Stimulated activated CD8-positive, alpha-beta memory T cell treated with anti-CD3 and anti-CD28 coated beads, Interleukin-12 subunit alpha, Interleukin-12 subunit beta, amount 100 ng/mL, for 1 hour (primary cell): ENCODE results near the gene CISD1.

Experiments used
- DNase-seq: peaks from one replicate; pipeline ENCODE4 v3.0.0-alpha.2; 2020; ENCODE audit warnings: low read depth

The CISD1 gene

DNA sequence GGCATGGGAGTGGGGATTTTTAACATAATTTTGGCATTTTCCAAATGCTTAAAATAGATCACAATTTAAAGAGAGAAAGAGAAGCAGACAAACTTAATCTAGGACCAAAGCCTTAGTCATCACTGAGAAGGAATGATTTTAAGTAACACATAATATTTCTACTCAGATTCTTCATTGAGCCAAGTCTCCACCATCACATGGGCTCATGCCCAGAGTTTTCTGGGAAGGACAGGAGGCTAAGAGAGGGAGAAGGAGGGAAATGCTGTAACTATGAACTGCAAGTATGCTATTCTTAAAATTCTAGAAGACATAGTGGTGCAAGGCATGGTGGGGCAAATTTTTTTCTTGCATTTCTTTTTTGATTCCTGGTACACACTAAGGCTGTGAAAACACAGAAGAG lies 42.1 kb downstream of the CISD1 start:
- no peak for DNase-seq

GRCh38 chr10:58316874-58317273 lies 47.9 kb downstream of the CISD1 start:
- DNase-seq, result no peak

DNA sequence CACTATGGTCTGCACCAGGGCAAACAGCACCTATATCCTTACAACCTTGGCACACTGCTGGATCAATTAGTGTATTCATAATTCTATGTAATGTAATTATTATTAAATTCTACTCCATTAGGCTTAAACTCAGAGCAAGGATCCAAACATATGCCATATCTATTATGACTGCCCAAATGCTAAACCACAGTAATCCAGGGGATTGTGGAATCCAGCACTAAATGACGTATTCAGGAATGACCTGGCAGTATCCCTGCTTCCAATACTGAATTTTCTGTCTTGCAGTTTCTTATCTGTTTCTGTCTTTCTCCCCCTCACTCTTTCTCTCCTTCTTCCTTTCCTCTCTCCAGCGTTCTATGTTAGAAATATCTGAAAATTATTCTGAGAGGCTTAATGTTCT lies 49.4 kb downstream of the CISD1 start:
- no peak for DNase-seq

- DNase-seq, result no peak
These were observed 50.6 kb downstream of the CISD1 start for GRCh38 chr10:58319599-58319998.

- no peak for DNase-seq
These were observed 51.5 kb downstream of the CISD1 start for GRCh38 chr10:58320351-58321049.

GRCh38 chr10:58322072-58322834 lies 53.3 kb downstream of the CISD1 start:
- DNase-seq, result no peak

- DNase-seq, result no peak
These were observed 53.9 kb downstream of the CISD1 start for GRCh38 chr10:58322835-58323209.

DNA sequence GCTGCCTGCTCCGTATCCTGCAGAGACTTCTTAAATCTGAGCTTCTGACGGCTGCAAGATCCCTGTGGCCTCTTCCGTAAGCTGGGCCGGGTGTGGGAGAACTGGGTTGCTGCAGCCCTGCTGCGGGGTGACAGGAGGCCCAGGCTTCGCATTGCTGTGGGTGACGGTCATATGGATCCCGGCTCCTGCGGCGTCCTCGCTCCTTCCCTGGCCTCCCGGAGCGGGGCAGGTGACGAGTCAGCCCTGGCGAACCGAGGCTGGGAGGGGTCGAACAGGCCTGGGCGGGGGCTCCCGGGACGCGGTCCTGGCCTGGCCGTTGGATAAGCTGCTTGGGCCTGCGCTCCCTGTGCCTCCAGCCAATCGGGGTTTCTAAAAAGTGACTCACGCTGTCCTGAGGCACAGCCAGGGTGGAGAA lies 58.0 kb downstream of the CISD1 start:
- no peak for DNase-seq

DNA sequence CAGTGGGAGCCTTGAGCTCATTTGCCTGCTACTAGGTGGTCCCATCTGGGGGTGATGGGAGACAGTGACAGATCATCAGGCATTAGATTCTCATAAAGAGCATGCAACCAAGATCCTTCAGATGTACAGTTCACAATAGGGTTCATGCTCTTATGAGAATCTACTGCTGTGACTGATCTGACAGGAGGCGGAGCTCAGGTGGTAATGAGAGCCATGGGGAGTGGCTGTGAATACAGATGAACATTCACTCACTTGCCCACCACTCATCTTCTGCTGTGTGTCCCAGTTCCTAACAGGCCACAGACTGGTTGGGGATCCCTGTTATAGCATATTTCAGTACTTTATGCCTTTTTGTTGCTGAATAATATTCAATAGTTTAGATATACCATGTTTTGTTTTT lies 59.3 kb downstream of the CISD1 start:
- DNase-seq, result no peak

GRCh38 chr10:58330431-58330830 lies 61.5 kb downstream of the CISD1 start:
- DNase-seq, result no peak

GRCh38 chr10:58331646-58332045 lies 62.7 kb downstream of the CISD1 start:
- DNase-seq, result no peak

DNA sequence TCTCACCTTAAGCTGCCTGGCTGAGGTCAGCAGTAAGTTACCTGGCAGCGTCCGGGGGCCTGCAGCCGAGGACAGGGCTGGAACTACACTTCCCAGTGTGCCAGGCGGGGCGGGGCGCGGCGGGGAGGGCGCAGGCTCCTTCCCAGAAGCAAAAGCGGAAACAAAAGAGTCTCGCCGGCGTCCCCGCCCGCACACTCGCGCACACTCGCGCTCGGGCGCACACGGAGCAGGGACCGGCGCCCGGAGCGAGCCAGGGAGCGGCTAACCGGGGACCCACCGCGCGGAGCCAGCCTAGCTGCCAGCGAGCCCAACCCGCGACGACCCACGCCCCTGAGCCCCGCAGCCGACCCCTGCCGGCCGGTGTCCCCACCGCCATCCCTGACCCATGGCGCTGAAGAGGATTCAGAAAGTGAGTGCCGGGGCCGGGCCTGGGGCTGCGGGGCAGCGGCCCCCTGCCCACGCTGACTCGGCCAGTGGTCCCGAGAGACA lies 65.9 kb downstream of the CISD1 start, which contains the start of gene UBE2D1:
Gene UBE2D1, plus strand, starts transcription at position 190 of the 489 bp plus-strand sequence. Its CDS starts 196 bp downstream, at position 386.
- peak; percentile 69 for DNase-seq

GRCh38 chr10:58335306-58336005 lies 66.5 kb downstream of the CISD1 start:
- no peak for DNase-seq

GRCh38 chr10:58336242-58336641 lies 67.3 kb downstream of the CISD1 start:
- DNase-seq, result no peak
